ENCODE data around the gene BACE2.
"Not testable (repeated sequence)": the region's sequence is repeated elsewhere in the genome, so short reads cannot be mapped to it uniquely, and the experiment has no call there.

The BACE2 gene

GRCh38 chr21:41277846-41278245 lies 109.9 kb downstream of the BACE2 start:
- DNase-seq (ENCODE audit: low read depth in 2 of 2): no peak

- no peak for DNase-seq (ENCODE audit: low read depth in 2 of 2)
Measured at GRCh38 chr21:41280115-41280919, 112.4 kb downstream of the BACE2 start.

- no peak for DNase-seq (ENCODE audit: low read depth in 2 of 2)
Measured at GRCh38 chr21:41282412-41282811, 114.5 kb downstream of the BACE2 start.

GRCh38 chr21:41283211-41283818 lies 115.4 kb downstream of the BACE2 start:
- DNase-seq (ENCODE audit: low read depth in 2 of 2): peak in 1 of 2 donors; percentile 28

- DNase-seq (ENCODE audit: low read depth in 2 of 2): no peak
Measured at GRCh38 chr21:41289431-41289830, 121.5 kb downstream of the BACE2 start.

- no peak for DNase-seq (ENCODE audit: low read depth in 2 of 2)
Measured at GRCh38 chr21:41290106-41290799, 122.3 kb downstream of the BACE2 start.

- DNase-seq (ENCODE audit: low read depth in 2 of 2): no peak
Measured at GRCh38 chr21:41294548-41295231, 126.7 kb downstream of the BACE2 start.

- no peak for DNase-seq (ENCODE audit: low read depth in 2 of 2)
Measured at GRCh38 chr21:41295721-41296254, 127.8 kb downstream of the BACE2 start.

GRCh38 chr21:41302976-41303375 lies 135.0 kb downstream of the BACE2 start:
- no peak for DNase-seq (ENCODE audit: low read depth in 2 of 2)

- no peak for DNase-seq (ENCODE audit: low read depth in 2 of 2)
Measured at GRCh38 chr21:41304068-41304720, 136.2 kb downstream of the BACE2 start.

- no peak for DNase-seq (ENCODE audit: low read depth in 2 of 2)
Measured at GRCh38 chr21:41307219-41307618, 139.3 kb downstream of the BACE2 start.

- not testable (repeated sequence) for DNase-seq (ENCODE audit: low read depth in 2 of 2)
Measured at GRCh38 chr21:41313285-41314164, 145.6 kb downstream of the BACE2 start.

GRCh38 chr21:41315726-41316125 lies 147.8 kb downstream of the BACE2 start:
- DNase-seq (ENCODE audit: low read depth in 2 of 2): no peak

GRCh38 chr21:41316200-41317062 lies 148.5 kb downstream of the BACE2 start, which contains the start of gene FAM3B:
FAM3B (plus strand) TSS chr21:41316801; CDS start chr21:41316880, 79 bp downstream.
- DNase-seq (ENCODE audit: low read depth in 2 of 2): no peak

- DNase-seq (ENCODE audit: low read depth in 2 of 2): no peak
Measured at GRCh38 chr21:41317063-41317392, 149.1 kb downstream of the BACE2 start.

- DNase-seq (ENCODE audit: low read depth in 2 of 2): no peak
Measured at GRCh38 chr21:41317458-41317857, 149.5 kb downstream of the BACE2 start.

GRCh38 chr21:41318218-41318617 lies 150.3 kb downstream of the BACE2 start:
- no peak for DNase-seq (ENCODE audit: low read depth in 2 of 2)

GRCh38 chr21:41319273-41319672 lies 151.3 kb downstream of the BACE2 start:
- DNase-seq (ENCODE audit: low read depth in 2 of 2): no peak

- no peak for DNase-seq (ENCODE audit: low read depth in 2 of 2)
Measured at GRCh38 chr21:41321211-41321907, 153.4 kb downstream of the BACE2 start.
